OCI-LY3 (cell line): ENCODE results near the gene SCARF1.
A peak's percentile ranks its signal among the peaks of the same experiment; 100 is the strongest.

Source experiments
- H2AFZ ChIP-seq: fragments of 200-600, 300-600 bp; shearing (Covaris generic); 2 replicates; pipeline ENCODE4 v1.6.0; 2014; ENCODE audit warnings: antibody characterized with exemption, low read depth, low read length
- H3K27ac ChIP-seq: fragments of 200-600, 300-600 bp; sonication (generic); 2 replicates; pipeline ENCODE4 v1.5.1; 2014; ENCODE audit warnings: mild to moderate bottlenecking, low read length, moderate library complexity, mixed read lengths
- H3K27me3 ChIP-seq: fragments of 200-600, 300-600 bp; sonication (generic); 2 replicates; pipeline ENCODE4 v1.6.1; 2014; ENCODE audit warnings: low read depth, low read length, mixed read lengths
- H3K36me3 ChIP-seq: fragments of 200-600, 300-600 bp; sonication (generic); replicated peaks from 2 replicates; pipeline ENCODE3; 2014; ENCODE audit warnings: low read depth, low read length, mixed read lengths
- H3K4me1 ChIP-seq: fragments of 300-600, 200-600 bp; sonication (generic); 2 replicates; pipeline ENCODE4 v1.6.1; 2014; ENCODE audit warnings: low read length, mixed read lengths
- H3K4me2 ChIP-seq: fragments of 200-600, 300-600 bp; sonication (generic); 2 replicates; pipeline ENCODE4 v1.6.1; 2014; ENCODE audit warnings: low read length, mixed read lengths
- H3K4me3 ChIP-seq: fragments of 300-600, 200-600 bp; sonication (generic); 2 replicates; pipeline ENCODE4 v1.5.1; 2014; ENCODE audit warnings: antibody characterized with exemption, mild to moderate bottlenecking, low read length, moderate library complexity
- H3K79me2 ChIP-seq: fragments of 300-600, 200-600 bp; shearing (Covaris generic); 2 replicates; pipeline ENCODE4 v1.6.1; 2014; ENCODE audit warnings: mild to moderate bottlenecking, low read length, mixed read lengths
- H3K9ac ChIP-seq: fragments of 300-600, 200-600 bp; shearing (Covaris generic); 2 replicates; pipeline ENCODE4 v1.6.0; 2014; ENCODE audit warnings: mild to moderate bottlenecking, low read length, moderate library complexity
- H3K9me3 ChIP-seq: fragments of 200-600, 300-600 bp; shearing (Covaris generic); 2 replicates; pipeline ENCODE4 v1.6.1; 2014; ENCODE audit warnings: low read length, mixed read lengths; ENCODE audit not compliant: insufficient read depth
- H4K20me1 ChIP-seq: fragments of 200-600, 300-600 bp; sonication (generic); 2 replicates; pipeline ENCODE4 v1.6.1; 2016; ENCODE audit warnings: low read length, mixed read lengths; ENCODE audit not compliant: insufficient read depth
- EZH2phosphoT487 ChIP-seq: fragments of 200-600 bp; shearing (Covaris generic); IDR thresholded peaks from 2 replicates; pipeline ENCODE4 v1.6.1; 2018; ENCODE audit warnings: antibody characterized with exemption, mixed run types, low read depth
- TF ChIP-seq, protein P1 (sequence below): fragments of 200-600, 300-600 bp; sonication (generic); IDR thresholded peaks from 2 replicates; pipeline ENCODE4 v1.5.1; 2014; ENCODE audit warnings: antibody characterized with exemption, low read length, low read depth

SCARF1 gene

GRCh38 chr17:1686086-1686485, 40.6 kb upstream of the SCARF1 start:
- Histone ChIP-seq H3K4me1 (peaks cover 9% of the 10 kb centered on the region), H3K9ac (no peak overlapping the region), H3K9me3 (no peaks in the 10 kb centered on the region), H3K4me3 (no peak overlapping the region), H3K27me3 (no peaks in the 10 kb centered on the region), H3K27ac (no peak overlapping the region), H3K79me2 (peaks cover 33% of the 10 kb centered on the region), H4K20me1 (peaks cover 18% of the 10 kb centered on the region), H2AFZ (no peak overlapping the region), H3K4me2 (no peak overlapping the region), H3K36me3 (peaks cover 20% of the 10 kb centered on the region)
- no peak for TF ChIP-seq EZH2phosphoT487
- TF ChIP-seq, protein P1, sequence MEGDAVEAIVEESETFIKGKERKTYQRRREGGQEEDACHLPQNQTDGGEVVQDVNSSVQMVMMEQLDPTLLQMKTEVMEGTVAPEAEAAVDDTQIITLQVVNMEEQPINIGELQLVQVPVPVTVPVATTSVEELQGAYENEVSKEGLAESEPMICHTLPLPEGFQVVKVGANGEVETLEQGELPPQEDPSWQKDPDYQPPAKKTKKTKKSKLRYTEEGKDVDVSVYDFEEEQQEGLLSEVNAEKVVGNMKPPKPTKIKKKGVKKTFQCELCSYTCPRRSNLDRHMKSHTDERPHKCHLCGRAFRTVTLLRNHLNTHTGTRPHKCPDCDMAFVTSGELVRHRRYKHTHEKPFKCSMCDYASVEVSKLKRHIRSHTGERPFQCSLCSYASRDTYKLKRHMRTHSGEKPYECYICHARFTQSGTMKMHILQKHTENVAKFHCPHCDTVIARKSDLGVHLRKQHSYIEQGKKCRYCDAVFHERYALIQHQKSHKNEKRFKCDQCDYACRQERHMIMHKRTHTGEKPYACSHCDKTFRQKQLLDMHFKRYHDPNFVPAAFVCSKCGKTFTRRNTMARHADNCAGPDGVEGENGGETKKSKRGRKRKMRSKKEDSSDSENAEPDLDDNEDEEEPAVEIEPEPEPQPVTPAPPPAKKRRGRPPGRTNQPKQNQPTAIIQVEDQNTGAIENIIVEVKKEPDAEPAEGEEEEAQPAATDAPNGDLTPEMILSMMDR = no peak

- H3K9me3 ChIP-seq = no peaks in the 10 kb centered on the region
- H3K36me3 ChIP-seq = peaks cover 35% of the 10 kb centered on the region
- H3K79me2 ChIP-seq = peaks cover 33% of the 10 kb centered on the region
- H4K20me1 ChIP-seq = peaks cover 21% of the 10 kb centered on the region
- H3K9ac ChIP-seq = peak within 1 kb of the TSS; percentile 86
- peak within 1 kb of the TSS; percentile 75; the same call in 1 of the 2 replicates for H2AFZ ChIP-seq
- peak within 1 kb of the TSS; percentile 91 for H3K4me2 ChIP-seq
- TF ChIP-seq EZH2phosphoT487 = no peak
- TF ChIP-seq, protein P1 = no peak
- H3K4me1 ChIP-seq = peaks cover 9% of the 10 kb centered on the region
- H3K4me3 ChIP-seq = peak within 1 kb of the TSS; percentile 90
- no peaks in the 10 kb centered on the region for H3K27me3 ChIP-seq
- H3K27ac ChIP-seq = peak within 1 kb of the TSS; percentile 64
These were observed 39.1 kb upstream of the SCARF1 start, which contains the start of gene PRPF8 for GRCh38 chr17:1684378-1685189. TSS of gene PRPF8 (minus strand) at chr17:1684867. CDS start at chr17:1684571, 296 bp downstream.

- peaks cover 21% of the 10 kb centered on the region for H4K20me1 ChIP-seq
- peaks cover 33% of the 10 kb centered on the region for H3K79me2 ChIP-seq
- no peak for TF ChIP-seq EZH2phosphoT487
- TF ChIP-seq, protein P1 = no peak
- peak overlapping the region; percentile 64; the same call in 1 of the 2 replicates for H3K27ac ChIP-seq
- no peaks in the 10 kb centered on the region for H3K27me3 ChIP-seq
- H3K36me3 ChIP-seq = peaks cover 47% of the 10 kb centered on the region
- no peak overlapping the region for H2AFZ ChIP-seq
- no peaks in the 10 kb centered on the region for H3K9me3 ChIP-seq
- H3K9ac ChIP-seq = peak overlapping the region; percentile 86
- peak overlapping the region; percentile 82 for H3K4me2 ChIP-seq
- peak overlapping the region; percentile 90 for H3K4me3 ChIP-seq
- H3K4me1 ChIP-seq = peaks cover 9% of the 10 kb centered on the region
These were observed 37.9 kb upstream of the SCARF1 start for GRCh38 chr17:1683459-1683858.

DNA sequence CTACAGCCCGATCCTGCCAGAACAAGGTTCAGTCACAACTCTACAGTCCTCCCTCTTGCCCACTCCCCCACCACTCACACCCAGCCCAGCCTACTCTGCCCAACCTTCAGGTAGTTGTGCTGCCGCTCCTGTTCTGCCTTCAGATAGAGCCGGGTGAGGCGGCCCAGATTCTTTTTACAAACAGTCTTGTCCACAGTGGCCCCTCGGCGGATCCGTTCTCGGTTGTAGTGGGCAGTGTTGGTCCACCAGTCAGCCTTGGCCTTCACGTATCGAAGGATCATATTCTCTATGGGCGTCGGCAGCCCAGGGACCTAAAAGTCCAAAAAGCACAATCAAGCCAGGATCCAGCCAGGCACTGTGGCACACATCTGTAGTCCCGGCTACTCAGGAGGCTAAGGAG, 30.9 kb upstream of the SCARF1 start:
- no peak overlapping the region for H3K4me3 ChIP-seq
- H3K4me1 ChIP-seq = no peaks in the 10 kb centered on the region
- no peak for TF ChIP-seq EZH2phosphoT487
- TF ChIP-seq, protein P1 = no peak
- H3K9me3 ChIP-seq = no peaks in the 10 kb centered on the region
- no peak overlapping the region for H3K9ac ChIP-seq
- peaks cover 76% of the 10 kb centered on the region for H3K36me3 ChIP-seq
- H4K20me1 ChIP-seq = peaks cover 3% of the 10 kb centered on the region; the same call in 1 of the 2 replicates
- H2AFZ ChIP-seq = no peak overlapping the region
- H3K4me2 ChIP-seq = no peak overlapping the region
- H3K27me3 ChIP-seq = no peaks in the 10 kb centered on the region
- peaks cover 2% of the 10 kb centered on the region for H3K79me2 ChIP-seq
- no peak overlapping the region for H3K27ac ChIP-seq
